ENCODE measurements around the gene MXD4.
"Not testable (repeated sequence)": the region's sequence is repeated elsewhere in the genome, so short reads cannot be mapped to it uniquely, and the experiment has no call there.

The MXD4 gene

GRCh38 chr4:2245057-2245786 is 16.7 kb downstream of the MXD4 start:
- Histone ChIP-seq H3K9me3 (ENCODE audit: control insufficient read depth, low read length) (no peaks in the 10 kb centered on the region), H3K4me3 (ENCODE audit: low read length) (no peak overlapping the region), H3K27me3 (replicated peaks; ENCODE audit: control insufficient read depth, insufficient read depth, low read length) (no peaks in the 10 kb centered on the region), H3K36me3 (ENCODE audit: control insufficient read depth, insufficient read depth, low read length, severe bottlenecking) (peaks cover 22% of the 10 kb centered on the region), H3K9ac (ENCODE audit: low read length) (no peak overlapping the region), H3K4me1 (ENCODE audit: control insufficient read depth, insufficient read depth, low read length) (peaks cover 20% of the 10 kb centered on the region)
- DNase-seq (ENCODE audit: low read depth) = no peak

- H3K27me3 ChIP-seq (replicated peaks; ENCODE audit: control insufficient read depth, insufficient read depth, low read length) = no peaks in the 10 kb centered on the region
- DNase-seq (ENCODE audit: low read depth) = peak; percentile 36
- H3K9ac ChIP-seq (ENCODE audit: low read length) = peak overlapping the region; percentile 61
These were observed 18.1 kb downstream of the MXD4 start for GRCh38 chr4:2243681-2244380.

DNA sequence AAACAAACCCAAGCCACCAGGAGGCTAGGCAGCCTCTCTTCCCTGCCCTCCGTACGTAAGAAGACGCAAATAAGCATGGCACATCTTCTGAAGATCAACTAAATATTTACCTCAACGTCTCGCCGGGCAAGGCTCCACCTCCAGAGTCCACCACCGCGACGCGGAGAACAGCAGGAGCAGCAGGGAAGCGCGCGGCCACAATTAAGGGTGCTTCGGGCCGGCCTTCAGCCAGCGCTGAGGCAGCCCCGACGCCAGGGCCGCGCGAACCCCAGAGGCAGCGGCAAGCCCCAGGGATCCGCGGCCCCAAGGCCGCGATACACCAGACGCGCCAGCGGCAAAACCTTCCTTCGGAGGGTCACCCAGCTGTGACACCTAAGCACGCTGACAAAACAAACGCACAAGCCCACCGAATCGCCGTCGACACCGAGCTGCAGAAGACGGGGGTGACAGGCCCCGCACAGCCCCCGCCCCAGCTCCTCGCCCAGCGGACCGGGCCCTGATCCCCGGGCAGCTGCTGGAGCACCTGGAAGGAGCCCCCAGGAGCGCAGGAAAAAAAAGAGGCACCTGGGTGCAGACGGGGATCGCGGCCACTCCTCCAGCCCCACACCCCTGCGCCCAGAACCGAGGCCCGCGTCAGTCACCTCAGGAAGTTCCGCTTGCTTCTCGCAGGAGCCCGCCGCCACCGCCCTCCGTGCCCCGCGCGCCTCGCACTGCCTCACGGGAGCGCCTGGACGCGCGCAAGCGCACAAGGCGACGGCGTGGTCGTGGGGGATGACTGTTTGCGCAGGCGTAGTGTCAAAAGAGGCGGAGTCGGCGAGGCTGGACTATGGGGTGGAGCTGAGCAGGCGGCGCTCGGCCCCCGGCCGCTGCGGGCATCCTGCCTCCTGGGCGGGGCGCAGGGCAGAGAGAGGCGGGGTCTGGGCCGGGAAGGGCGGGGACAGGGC is 20.2 kb downstream of the MXD4 start, which contains the start of the genes HAUS3 and POLN:
HAUS3 (minus strand) TSS at position 712 of the 944 bp plus-strand sequence. CDS start 1,175 bp downstream, outside the sequence.
POLN (minus strand) TSS at position 712 of the 944 bp plus-strand sequence. CDS start 12,890 bp downstream, outside the sequence.
- no peaks in the 10 kb centered on the region for H3K9me3 ChIP-seq (ENCODE audit: control insufficient read depth, low read length)
- peak; percentile 99 for DNase-seq (ENCODE audit: low read depth)
- peaks cover 39% of the 10 kb centered on the region for H3K4me1 ChIP-seq (ENCODE audit: control insufficient read depth, insufficient read depth, low read length)
- H3K9ac ChIP-seq (ENCODE audit: low read length) = peak within 1 kb of the TSS; percentile 95
- H3K36me3 ChIP-seq (ENCODE audit: control insufficient read depth, insufficient read depth, low read length, severe bottlenecking) = peaks cover 14% of the 10 kb centered on the region
- peak within 1 kb of the TSS; percentile 89 for H3K4me3 ChIP-seq (ENCODE audit: low read length)
- no peaks in the 10 kb centered on the region for H3K27me3 ChIP-seq (replicated peaks; ENCODE audit: control insufficient read depth, insufficient read depth, low read length)

More at GRCh38 chr4:2243681-2244380, 18.1 kb downstream of the MXD4 start:
- H3K36me3 ChIP-seq (ENCODE audit: control insufficient read depth, insufficient read depth, low read length, severe bottlenecking) = peaks cover 15% of the 10 kb centered on the region
- H3K4me3 ChIP-seq (ENCODE audit: low read length) = no peak overlapping the region
- no peaks in the 10 kb centered on the region for H3K9me3 ChIP-seq (ENCODE audit: control insufficient read depth, low read length)
- H3K4me1 ChIP-seq (ENCODE audit: control insufficient read depth, insufficient read depth, low read length) = peaks cover 32% of the 10 kb centered on the region

DNA sequence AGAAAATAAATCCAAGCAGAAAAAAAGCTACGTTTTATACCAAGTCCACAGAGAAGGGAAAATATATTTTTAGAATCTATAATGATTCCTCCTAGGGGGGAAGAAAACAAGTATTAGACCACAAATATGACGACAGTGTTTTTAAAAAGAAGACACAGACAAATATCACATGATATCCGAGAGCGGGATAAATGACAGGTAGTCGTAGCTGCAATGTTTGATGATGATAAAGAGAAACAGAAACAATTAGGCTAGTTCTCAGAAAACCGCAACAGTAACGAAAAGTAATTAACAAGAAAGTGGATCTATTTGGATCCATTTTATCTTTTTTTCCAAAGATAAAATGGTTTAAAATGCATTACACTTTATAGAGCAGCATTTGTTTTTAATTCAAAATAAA is 20.9 kb downstream of the MXD4 start:
- Histone ChIP-seq H3K9ac (ENCODE audit: low read length) (peak overlapping the region; percentile 95), H3K4me3 (ENCODE audit: low read length) (peak overlapping the region; percentile 89), H3K4me1 (ENCODE audit: control insufficient read depth, insufficient read depth, low read length) (peaks cover 39% of the 10 kb centered on the region), H3K9me3 (ENCODE audit: control insufficient read depth, low read length) (no peaks in the 10 kb centered on the region), H3K27me3 (replicated peaks; ENCODE audit: control insufficient read depth, insufficient read depth, low read length) (no peaks in the 10 kb centered on the region), H3K36me3 (ENCODE audit: control insufficient read depth, insufficient read depth, low read length, severe bottlenecking) (peaks cover 17% of the 10 kb centered on the region)
- DNase-seq (ENCODE audit: low read depth) = no peak

DNA sequence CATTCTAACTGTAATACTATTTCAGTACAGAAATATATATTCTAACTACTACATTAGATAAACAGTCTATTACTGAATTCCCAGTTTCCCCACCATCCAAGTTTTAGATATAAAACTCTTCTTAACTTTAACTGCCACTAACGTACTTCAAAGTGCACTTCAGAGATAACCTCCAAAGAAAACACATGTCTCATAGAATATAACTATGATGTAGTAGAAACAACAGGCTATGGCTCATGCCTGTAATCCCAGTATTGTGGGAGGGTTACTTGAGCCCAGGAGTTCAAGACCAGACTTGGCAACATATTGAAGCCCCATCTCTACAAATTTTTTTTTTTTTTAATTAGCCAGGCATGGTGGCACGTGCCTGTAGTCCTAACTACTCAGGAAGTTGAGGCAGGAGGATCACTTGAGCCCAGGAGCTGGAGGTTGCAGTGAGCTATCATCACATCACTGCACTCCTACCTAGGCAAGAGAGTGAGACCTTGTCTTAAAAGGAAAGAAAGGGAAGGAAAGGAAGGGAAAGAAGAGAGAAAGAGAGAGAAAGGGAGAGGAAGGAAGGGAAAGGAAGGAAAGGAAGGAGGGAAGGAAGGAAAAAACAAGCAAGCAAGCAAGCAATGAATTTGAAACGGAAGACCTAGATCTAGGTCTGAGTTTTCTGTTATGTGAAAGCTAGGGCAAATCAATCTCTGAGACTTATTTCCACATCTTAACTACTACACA is 24.8 kb downstream of the MXD4 start:
- DNase-seq (ENCODE audit: low read depth) = no peak
- H3K4me3 ChIP-seq (ENCODE audit: low read length) = no peak overlapping the region
- H3K4me1 ChIP-seq (ENCODE audit: control insufficient read depth, insufficient read depth, low read length) = peaks cover 27% of the 10 kb centered on the region
- H3K9ac ChIP-seq (ENCODE audit: low read length) = no peak overlapping the region
- H3K9me3 ChIP-seq (ENCODE audit: control insufficient read depth, low read length) = no peaks in the 10 kb centered on the region
- no peaks in the 10 kb centered on the region for H3K27me3 ChIP-seq (replicated peaks; ENCODE audit: control insufficient read depth, insufficient read depth, low read length)
- peaks cover 35% of the 10 kb centered on the region for H3K36me3 ChIP-seq (ENCODE audit: control insufficient read depth, insufficient read depth, low read length, severe bottlenecking)

- Histone ChIP-seq H3K27me3 (replicated peaks; ENCODE audit: control insufficient read depth, insufficient read depth, low read length) (no peaks in the 10 kb centered on the region), H3K9ac (ENCODE audit: low read length) (no peak overlapping the region), H3K4me1 (ENCODE audit: control insufficient read depth, insufficient read depth, low read length) (no peaks in the 10 kb centered on the region), H3K9me3 (ENCODE audit: control insufficient read depth, low read length) (no peaks in the 10 kb centered on the region), H3K4me3 (ENCODE audit: low read length) (no peak overlapping the region), H3K36me3 (ENCODE audit: control insufficient read depth, insufficient read depth, low read length, severe bottlenecking) (peaks cover 29% of the 10 kb centered on the region)
- DNase-seq (ENCODE audit: low read depth) = no peak
These were observed 30.8 kb downstream of the MXD4 start for GRCh38 chr4:2231082-2231481.

- Histone ChIP-seq H3K27me3 (replicated peaks; ENCODE audit: control insufficient read depth, insufficient read depth, low read length) (no peaks in the 10 kb centered on the region), H3K9ac (ENCODE audit: low read length) (no peak overlapping the region), H3K9me3 (ENCODE audit: control insufficient read depth, low read length) (no peaks in the 10 kb centered on the region), H3K4me3 (ENCODE audit: low read length) (no peak overlapping the region), H3K4me1 (ENCODE audit: control insufficient read depth, insufficient read depth, low read length) (no peaks in the 10 kb centered on the region), H3K36me3 (ENCODE audit: control insufficient read depth, insufficient read depth, low read length, severe bottlenecking) (peaks cover 25% of the 10 kb centered on the region)
- DNase-seq (ENCODE audit: low read depth) = no peak
These were observed 35.6 kb downstream of the MXD4 start for GRCh38 chr4:2226261-2226660.

GRCh38 chr4:2222838-2223237 is 39.1 kb downstream of the MXD4 start:
- H3K36me3 ChIP-seq (ENCODE audit: control insufficient read depth, insufficient read depth, low read length, severe bottlenecking) = peaks cover 18% of the 10 kb centered on the region
- peaks cover 4% of the 10 kb centered on the region for H3K4me1 ChIP-seq (ENCODE audit: control insufficient read depth, insufficient read depth, low read length)
- no peak for DNase-seq (ENCODE audit: low read depth)
- no peaks in the 10 kb centered on the region for H3K9me3 ChIP-seq (ENCODE audit: control insufficient read depth, low read length)
- H3K27me3 ChIP-seq (replicated peaks; ENCODE audit: control insufficient read depth, insufficient read depth, low read length) = no peaks in the 10 kb centered on the region
- no peak overlapping the region for H3K4me3 ChIP-seq (ENCODE audit: low read length)
- no peak overlapping the region for H3K9ac ChIP-seq (ENCODE audit: low read length)

DNA sequence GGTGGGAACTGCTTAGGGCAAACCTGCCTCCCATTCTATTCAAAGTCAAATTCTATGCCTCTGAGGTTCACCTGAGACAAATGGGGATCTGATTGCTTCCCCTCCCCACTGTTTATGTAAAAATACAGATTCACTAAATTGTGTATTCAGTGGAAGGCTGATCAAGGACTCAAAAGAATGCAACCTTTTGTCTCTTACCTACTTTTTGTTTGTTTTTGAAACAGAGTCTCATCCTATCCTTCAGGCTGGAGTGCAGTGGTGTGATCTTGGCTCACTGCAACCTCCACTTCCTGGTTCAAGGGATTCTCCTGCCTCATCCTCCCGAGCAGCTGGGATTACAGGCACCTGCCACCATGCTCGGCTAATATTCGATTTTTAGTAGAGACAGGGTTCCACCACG is 40.5 kb downstream of the MXD4 start:
- peaks cover 15% of the 10 kb centered on the region for H3K36me3 ChIP-seq (ENCODE audit: control insufficient read depth, insufficient read depth, low read length, severe bottlenecking)
- H3K9ac ChIP-seq (ENCODE audit: low read length); H3K9me3 ChIP-seq (ENCODE audit: control insufficient read depth, low read length); H3K4me3 ChIP-seq (ENCODE audit: low read length); H3K4me1 ChIP-seq (ENCODE audit: control insufficient read depth, insufficient read depth, low read length); H3K27me3 ChIP-seq (replicated peaks; ENCODE audit: control insufficient read depth, insufficient read depth, low read length); DNase-seq (ENCODE audit: low read depth): not testable (repeated sequence)

GRCh38 chr4:2220016-2220630 is 41.8 kb downstream of the MXD4 start:
- H3K9ac ChIP-seq (ENCODE audit: low read length) = peak overlapping the region; percentile 10
- H3K4me1 ChIP-seq (ENCODE audit: control insufficient read depth, insufficient read depth, low read length) = peaks cover 4% of the 10 kb centered on the region
- no peaks in the 10 kb centered on the region for H3K9me3 ChIP-seq (ENCODE audit: control insufficient read depth, low read length)
- DNase-seq (ENCODE audit: low read depth) = peak; percentile 89
- peaks cover 15% of the 10 kb centered on the region for H3K36me3 ChIP-seq (ENCODE audit: control insufficient read depth, insufficient read depth, low read length, severe bottlenecking)
- no peak overlapping the region for H3K4me3 ChIP-seq (ENCODE audit: low read length)
- H3K27me3 ChIP-seq (replicated peaks; ENCODE audit: control insufficient read depth, insufficient read depth, low read length) = no peaks in the 10 kb centered on the region

Data from adipocyte (in vitro differentiated cells).